ENCODE measurements around the gene KLK5.
A peak's percentile ranks its signal among the peaks of the same experiment; 100 is the strongest.

Gene KLK5

GRCh38 chr19:50909240-50910070, 43.4 kb downstream of the KLK5 start:
- DNase-seq (ENCODE audit: low read depth, low spot score) = no peak
- TF ChIP-seq, protein P1, sequence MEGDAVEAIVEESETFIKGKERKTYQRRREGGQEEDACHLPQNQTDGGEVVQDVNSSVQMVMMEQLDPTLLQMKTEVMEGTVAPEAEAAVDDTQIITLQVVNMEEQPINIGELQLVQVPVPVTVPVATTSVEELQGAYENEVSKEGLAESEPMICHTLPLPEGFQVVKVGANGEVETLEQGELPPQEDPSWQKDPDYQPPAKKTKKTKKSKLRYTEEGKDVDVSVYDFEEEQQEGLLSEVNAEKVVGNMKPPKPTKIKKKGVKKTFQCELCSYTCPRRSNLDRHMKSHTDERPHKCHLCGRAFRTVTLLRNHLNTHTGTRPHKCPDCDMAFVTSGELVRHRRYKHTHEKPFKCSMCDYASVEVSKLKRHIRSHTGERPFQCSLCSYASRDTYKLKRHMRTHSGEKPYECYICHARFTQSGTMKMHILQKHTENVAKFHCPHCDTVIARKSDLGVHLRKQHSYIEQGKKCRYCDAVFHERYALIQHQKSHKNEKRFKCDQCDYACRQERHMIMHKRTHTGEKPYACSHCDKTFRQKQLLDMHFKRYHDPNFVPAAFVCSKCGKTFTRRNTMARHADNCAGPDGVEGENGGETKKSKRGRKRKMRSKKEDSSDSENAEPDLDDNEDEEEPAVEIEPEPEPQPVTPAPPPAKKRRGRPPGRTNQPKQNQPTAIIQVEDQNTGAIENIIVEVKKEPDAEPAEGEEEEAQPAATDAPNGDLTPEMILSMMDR (IDR thresholded peaks at IDR 0.05; ENCODE audit: low read depth, low read length) = no peak
- in situ Hi-C loops (cut with HindIII; ENCODE audit: low sequenced_read_pairs) = no loop called here
- H3K4me3 ChIP-seq (ENCODE audit: low read depth, low read length) = no peak overlapping the region

DNA sequence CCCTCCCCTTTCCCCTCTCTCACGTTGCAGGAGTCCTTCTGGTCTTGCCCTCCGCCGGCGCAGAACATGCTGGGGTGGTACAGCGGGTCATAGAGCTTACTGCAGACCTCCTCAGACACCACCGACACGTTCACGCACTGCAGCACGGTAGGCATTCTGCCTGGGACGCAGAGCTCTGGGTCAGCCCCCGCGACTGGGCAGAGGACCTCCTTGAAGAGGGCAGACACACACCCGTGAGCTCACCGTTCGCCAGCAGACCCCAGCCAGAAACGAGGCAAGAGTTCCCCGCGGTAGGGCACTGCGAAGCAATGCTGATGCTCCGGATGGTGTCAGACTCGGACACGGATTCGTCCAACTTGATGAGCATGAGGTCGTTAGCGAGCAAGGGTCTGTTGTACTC, 44.5 kb downstream of the KLK5 start:
- in situ Hi-C loops (cut with HindIII; ENCODE audit: low sequenced_read_pairs) = no loop called here
- DNase-seq (ENCODE audit: low read depth, low spot score) = no peak
- TF ChIP-seq, protein P1 (IDR thresholded peaks at IDR 0.05; ENCODE audit: low read depth, low read length) = no peak
- no peak overlapping the region for H3K4me3 ChIP-seq (ENCODE audit: low read depth, low read length)

DNA sequence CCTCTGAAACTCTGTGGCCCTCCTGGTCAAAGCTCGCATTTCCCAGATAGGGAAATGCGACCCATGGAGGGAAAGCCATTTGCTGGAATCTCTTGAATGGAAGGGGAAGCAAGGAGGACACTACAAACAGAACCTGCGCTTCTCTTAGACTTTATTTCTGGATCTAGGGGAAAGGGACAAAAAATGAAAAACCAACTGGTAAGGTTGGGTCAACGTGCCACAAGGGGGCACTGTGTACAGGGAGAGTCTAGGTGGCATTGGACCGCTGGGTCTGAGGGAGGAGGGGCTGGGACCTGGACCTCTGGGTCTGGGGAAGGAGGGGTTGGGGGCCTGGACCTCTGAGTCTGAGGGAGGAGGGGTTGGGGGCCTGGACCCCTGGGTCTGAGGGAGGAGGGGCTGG, 46.6 kb downstream of the KLK5 start:
- DNase-seq (ENCODE audit: low read depth, low spot score) = no peak
- TF ChIP-seq, protein P1 (IDR thresholded peaks at IDR 0.05; ENCODE audit: low read depth, low read length) = peak; percentile 22
- in situ Hi-C loops (cut with HindIII; ENCODE audit: low sequenced_read_pairs) = no loop called here
- H3K4me3 ChIP-seq (ENCODE audit: low read depth, low read length) = no peak overlapping the region

- H3K4me3 ChIP-seq (ENCODE audit: low read depth, low read length) = no peak overlapping the region
- TF ChIP-seq, protein P1 (IDR thresholded peaks at IDR 0.05; ENCODE audit: low read depth, low read length) = no peak
- in situ Hi-C loops (cut with HindIII; ENCODE audit: low sequenced_read_pairs) = no loop called here
- DNase-seq (ENCODE audit: low read depth, low spot score) = no peak
These were observed 50.2 kb downstream of the KLK5 start for GRCh38 chr19:50902640-50903039.

- H3K4me3 ChIP-seq (ENCODE audit: low read depth, low read length) = no peak overlapping the region
- in situ Hi-C loops (cut with HindIII; ENCODE audit: low sequenced_read_pairs) = no loop called here
- TF ChIP-seq, protein P1 (IDR thresholded peaks at IDR 0.05; ENCODE audit: low read depth, low read length) = no peak
- DNase-seq (ENCODE audit: low read depth, low spot score) = no peak
These were observed 53.3 kb downstream of the KLK5 start for GRCh38 chr19:50899569-50899968.

DNA sequence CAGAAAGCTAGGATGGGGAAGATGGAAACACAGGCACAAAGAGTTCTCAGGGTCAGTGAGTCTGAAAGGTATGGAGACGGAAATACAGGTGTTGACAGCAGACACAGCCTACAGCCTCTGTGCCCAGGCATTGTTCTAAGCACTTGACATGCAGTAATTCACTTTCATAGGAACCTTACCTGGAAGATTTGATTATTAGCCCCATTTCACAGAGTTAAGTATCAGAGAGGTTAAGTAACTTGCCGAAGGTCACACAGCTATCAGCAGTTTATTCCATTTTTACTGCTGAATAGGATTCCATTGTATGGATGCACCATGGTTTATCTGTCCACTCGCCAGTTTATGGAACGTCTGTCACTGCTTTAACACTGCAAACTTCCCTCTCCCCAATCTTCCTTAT, 54.8 kb downstream of the KLK5 start:
- no peak for DNase-seq (ENCODE audit: low read depth, low spot score)
- TF ChIP-seq, protein P1 (IDR thresholded peaks at IDR 0.05; ENCODE audit: low read depth, low read length) = no peak
- no peak overlapping the region for H3K4me3 ChIP-seq (ENCODE audit: low read depth, low read length)
- in situ Hi-C loops (cut with HindIII; ENCODE audit: low sequenced_read_pairs) = no loop called here
